GM18520 (cell line): ENCODE data around the gene PSD4.

ENCODE experiments used
- ATAC-seq: cut with Tn5 transposase; IDR thresholded peaks from one replicate; pipeline ENCODE4 v1.9.1; 2021; ENCODE audit not compliant: unreplicated experiment

Gene PSD4

DNA sequence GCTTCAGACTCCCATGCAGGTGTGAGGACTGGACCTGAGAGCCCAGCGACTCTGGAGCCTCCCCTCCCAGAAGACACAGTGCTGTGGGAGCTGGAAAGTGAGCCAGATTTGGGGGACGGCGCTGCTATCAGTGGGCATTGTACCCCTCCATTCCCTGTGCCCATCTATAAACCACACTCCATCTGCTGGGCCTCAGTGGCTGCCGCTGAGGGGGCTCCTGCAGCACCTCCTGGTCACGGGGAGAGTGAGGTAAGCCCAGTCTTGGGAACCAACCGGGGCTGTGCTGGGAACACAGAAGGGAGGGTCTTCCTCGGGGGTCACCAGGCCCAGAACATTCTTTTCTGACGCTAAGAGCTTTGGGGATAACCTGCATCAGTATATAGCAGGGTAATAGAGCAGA is 9.5 kb downstream of the PSD4 start:
- ATAC-seq, result no peak

DNA sequence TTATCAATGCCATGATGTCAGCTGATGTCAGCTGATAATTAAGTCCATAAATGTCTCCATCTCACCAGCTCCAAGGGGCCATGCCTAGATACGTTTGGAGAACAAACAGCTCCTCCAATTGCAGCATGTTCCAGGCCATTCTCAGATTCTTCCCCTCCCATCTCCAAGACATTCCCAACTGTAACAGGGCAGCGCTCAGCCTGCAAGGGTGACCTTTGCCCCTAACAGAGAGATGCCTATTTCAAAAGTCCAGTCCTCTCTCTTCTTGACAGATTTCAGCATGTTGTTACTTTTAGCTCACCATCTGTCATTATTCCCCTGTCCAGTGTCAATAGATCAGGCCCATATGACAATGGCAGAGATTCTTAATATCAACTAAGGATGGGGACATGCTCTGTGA is 9.9 kb downstream of the PSD4 start:
- no peak for ATAC-seq

- ATAC-seq, result no peak
These were observed 10.9 kb downstream of the PSD4 start for GRCh38 chr2:113184531-113185230.

DNA sequence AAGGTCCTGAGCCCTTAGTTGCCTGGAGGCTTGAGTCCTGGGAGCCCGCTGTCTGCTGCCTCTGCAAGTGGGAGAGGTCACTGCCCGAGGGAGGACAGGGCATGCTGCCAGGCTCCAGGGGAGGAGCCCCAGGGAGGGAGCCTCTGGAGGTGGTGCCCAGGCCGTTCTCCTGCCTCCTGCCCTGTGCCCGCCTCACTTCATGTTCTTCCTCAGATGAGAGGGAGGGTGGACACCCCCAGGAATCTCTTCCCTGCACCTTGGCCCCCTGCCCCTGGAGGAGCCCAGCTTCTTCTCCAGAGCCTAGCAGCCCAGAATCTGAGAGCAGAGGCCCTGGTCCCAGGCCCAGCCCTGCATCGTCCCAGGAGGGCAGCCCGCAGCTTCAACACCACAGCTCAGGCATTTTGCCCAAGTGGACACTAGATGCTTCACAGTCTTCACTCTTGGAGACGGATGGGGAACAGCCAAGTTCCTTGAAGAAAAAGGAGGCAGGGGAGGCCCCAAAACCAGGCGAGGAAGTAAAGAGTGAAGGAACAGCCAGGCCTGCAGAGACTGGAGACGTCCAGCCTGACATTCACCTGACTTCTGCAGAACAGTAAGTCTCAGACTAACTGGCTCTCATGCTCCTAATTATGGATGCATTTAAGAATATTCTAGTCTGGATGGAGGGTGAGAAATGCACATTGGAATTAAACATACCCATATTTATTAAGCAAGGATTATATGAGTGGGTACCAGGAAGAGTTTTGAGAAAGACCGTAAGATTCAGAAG is 12.1 kb downstream of the PSD4 start:
- no peak for ATAC-seq

GRCh38 chr2:113186433-113186796 is 12.6 kb downstream of the PSD4 start:
- no peak for ATAC-seq

DNA sequence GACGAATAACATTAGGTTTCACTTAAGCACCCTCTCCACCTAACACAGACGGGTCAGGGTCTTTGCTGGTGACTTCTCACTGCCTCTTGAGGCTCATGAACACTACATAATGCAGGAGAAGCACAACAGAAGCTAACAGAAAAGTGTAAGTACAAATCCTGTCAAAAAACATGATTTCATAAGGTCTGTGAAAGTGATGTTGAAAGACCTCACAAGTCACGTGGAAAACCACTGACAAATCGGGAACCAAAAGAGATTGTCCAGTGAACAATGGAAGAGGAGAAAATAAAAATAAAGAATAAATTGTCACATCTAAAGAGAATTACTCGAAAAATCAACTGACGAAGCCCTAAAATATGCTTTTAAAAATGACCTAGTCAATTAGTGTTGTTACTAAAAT is 14.0 kb downstream of the PSD4 start:
- no peak for ATAC-seq

GRCh38 chr2:113190871-113191270 is 17.1 kb downstream of the PSD4 start:
- ATAC-seq, result no peak

DNA sequence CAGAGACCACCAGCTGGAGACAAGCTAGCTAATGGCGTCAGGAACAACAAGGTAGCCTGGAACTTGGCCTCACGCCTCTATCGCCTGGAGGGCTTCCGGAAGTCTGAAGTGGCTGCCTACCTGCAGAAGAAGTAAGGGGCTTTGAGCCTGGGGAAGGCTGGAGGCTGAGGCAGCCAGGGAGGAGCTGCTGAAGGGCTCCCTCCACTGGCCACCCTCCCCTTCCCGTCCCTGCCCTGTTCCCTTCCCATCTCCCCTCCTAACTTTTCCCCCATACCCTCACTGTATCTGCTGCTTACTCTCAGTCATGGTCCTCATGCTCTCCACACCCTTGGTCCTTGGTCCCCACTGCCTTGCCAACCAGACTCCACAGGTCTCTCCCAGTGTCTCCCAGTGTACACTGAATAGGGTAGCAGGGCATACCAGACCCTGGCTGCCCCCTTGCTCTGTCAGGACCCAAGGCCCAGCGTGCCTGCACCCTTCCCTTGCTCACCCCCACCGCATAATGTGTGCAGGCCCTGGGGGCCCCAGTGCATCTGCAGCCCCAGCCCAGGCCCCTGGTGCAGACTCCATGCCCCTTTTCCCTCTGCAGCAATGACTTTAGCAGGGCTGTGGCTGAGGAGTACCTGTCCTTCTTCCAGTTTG is 18.8 kb downstream of the PSD4 start:
- no peak for ATAC-seq

GRCh38 chr2:113195923-113196501 is 22.2 kb downstream of the PSD4 start:
- no peak for ATAC-seq

DNA sequence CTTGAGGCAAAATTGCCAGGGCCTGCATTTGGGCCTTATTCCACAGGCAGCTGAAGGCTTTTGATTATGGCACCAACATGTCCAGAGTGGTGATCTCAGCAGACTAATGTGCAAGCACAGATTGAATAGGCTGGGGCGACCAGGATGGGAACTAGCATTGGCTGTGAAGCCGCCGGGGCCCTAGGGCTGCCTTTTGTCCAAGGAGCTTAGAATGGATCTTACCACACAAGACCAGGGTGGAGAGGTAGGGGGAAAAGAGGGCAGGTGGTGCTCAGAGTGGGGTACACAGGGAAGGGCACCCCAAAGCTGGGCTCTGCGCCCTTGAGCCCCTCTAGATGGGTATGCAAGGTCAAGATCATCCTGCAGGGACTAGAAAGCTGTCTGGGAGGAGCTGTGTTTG is 23.1 kb downstream of the PSD4 start:
- no peak for ATAC-seq

GRCh38 chr2:113197347-113198047 is 23.7 kb downstream of the PSD4 start:
- ATAC-seq, result no peak

GRCh38 chr2:113198048-113198789 is 24.4 kb downstream of the PSD4 start:
- ATAC-seq, result no peak

DNA sequence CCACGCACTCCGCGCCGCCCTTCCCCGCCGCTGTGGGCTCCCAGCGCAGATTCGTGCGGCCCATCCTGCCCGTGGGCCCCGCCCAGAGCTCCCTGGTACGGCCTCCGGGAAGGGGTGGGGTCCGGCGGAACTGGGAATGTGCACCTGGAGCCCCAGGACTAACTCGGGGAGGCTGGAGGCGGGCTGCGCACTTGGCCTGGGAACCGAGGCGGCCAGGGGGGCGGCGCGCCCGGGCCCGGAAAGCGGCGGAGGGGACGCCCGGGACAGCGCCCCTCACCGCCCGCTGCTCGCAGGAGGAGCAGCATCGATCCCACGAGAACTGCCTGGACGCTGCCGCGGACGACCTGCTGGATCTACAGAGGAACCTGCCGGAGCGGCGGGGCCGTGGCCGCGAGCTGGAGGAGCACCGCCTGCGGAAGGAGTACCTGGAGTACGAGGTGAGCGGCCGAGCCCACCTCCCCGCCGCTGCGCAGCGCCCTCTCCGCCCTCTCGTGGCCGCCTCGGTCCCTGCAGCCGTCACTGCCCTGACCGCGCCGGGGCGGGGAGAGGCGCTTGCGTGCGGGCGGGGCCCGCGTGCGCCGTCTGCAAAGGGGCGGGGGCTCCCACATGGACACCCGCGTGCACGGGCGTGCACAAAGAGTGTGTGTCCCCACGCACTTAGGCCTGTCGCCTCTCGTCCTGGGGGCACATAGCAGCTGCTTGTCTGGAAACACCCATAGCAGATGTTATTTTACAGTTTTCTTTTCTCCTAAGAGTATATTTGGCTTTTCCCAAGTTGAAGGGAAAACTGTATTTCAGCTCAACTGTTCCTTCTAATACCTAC is 25.2 kb downstream of the PSD4 start:
- ATAC-seq, result peak; percentile 65

GRCh38 chr2:113200236-113200635 is 26.5 kb downstream of the PSD4 start:
- ATAC-seq, result no peak

- no peak for ATAC-seq
These were observed 27.1 kb downstream of the PSD4 start for GRCh38 chr2:113200736-113201490.

DNA sequence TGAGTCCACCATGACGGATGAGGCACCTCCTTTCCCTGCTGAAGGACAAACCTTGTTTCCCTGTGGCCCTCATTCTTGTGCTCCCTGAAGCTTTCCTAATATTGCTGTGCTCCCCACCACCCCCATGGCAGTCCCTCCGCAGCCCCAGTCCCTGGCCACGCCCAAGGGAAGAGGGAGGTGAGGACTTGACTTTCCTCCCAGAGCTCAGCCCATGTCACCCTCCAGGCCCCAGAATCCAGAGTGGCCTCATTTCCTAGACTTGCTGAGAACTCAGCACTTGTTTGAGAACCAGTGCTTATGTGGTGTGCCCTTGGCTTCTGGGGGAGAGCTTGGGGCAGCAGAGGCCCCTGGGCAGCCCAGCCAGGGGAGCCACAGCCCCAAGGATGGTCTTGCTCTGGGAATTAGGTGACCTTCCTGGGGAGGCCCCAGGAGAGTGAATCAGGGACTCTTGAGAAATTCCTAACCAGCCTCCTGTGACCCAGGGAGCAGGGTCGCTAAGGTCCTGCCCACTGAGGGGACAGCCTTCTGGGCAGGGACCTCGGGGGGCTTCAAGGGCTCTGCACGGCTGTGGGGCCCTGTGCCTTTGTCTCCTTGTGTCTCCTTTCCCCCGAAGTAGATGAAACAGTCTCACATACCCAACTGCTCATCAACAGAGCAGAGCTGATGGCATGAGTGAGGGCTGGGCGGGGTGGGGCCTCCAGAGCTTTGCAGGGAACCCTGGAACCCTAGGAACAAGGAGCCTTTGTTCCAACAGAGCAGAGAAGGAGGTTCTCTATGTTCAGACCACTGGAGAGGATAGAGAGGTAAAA is 27.9 kb downstream of the PSD4 start:
- ATAC-seq, result no peak

GRCh38 chr2:113202305-113203216 is 28.8 kb downstream of the PSD4 start:
- no peak for ATAC-seq
